ENCODE data around the gene APOBEC3B.
"Not testable (repeated sequence)": the region's sequence is repeated elsewhere in the genome, so short reads cannot be mapped to it uniquely, and the experiment has no call there.

The APOBEC3B gene

GRCh38 chr22:38981992-38982927 is at the start of gene APOBEC3B:
APOBEC3B (plus strand) TSS chr22:38982347; CDS start chr22:38982454, 107 bp downstream.
- in situ Hi-C loops (cut with MboI; ENCODE audit: low sequenced_read_pairs): no loop called here

GRCh38 chr22:38935023-38935422 is 47.1 kb upstream of the APOBEC3B start:
- in situ Hi-C loops (cut with MboI; ENCODE audit: low sequenced_read_pairs): no loop called here

GRCh38 chr22:38935616-38936015 is 46.5 kb upstream of the APOBEC3B start:
- in situ Hi-C loops (cut with MboI; ENCODE audit: low sequenced_read_pairs): no loop called here

- in situ Hi-C loops (cut with MboI; ENCODE audit: low sequenced_read_pairs): no loop called here
These were observed 45.6 kb upstream of the APOBEC3B start for GRCh38 chr22:38936562-38936961.

- in situ Hi-C loops (cut with MboI; ENCODE audit: low sequenced_read_pairs): no loop called here
These were observed 45.1 kb upstream of the APOBEC3B start for GRCh38 chr22:38937036-38937435.

GRCh38 chr22:38937541-38937940 is 44.6 kb upstream of the APOBEC3B start:
- in situ Hi-C loops (cut with MboI; ENCODE audit: low sequenced_read_pairs): no loop called here

GRCh38 chr22:38938221-38938620 is 43.9 kb upstream of the APOBEC3B start:
- in situ Hi-C loops (cut with MboI; ENCODE audit: low sequenced_read_pairs): no loop called here

- in situ Hi-C loops (cut with MboI; ENCODE audit: low sequenced_read_pairs): no loop called here
These were observed 43.2 kb upstream of the APOBEC3B start for GRCh38 chr22:38938925-38939324.

- in situ Hi-C loops (cut with MboI; ENCODE audit: low sequenced_read_pairs): no loop called here
These were observed 41.2 kb upstream of the APOBEC3B start for GRCh38 chr22:38940811-38941384.

- in situ Hi-C loops (cut with MboI; ENCODE audit: low sequenced_read_pairs): no loop called here
These were observed 40.6 kb upstream of the APOBEC3B start for GRCh38 chr22:38941488-38941987.

- in situ Hi-C loops (cut with MboI; ENCODE audit: low sequenced_read_pairs): no loop called here
These were observed 39.4 kb upstream of the APOBEC3B start for GRCh38 chr22:38942702-38943101.

- in situ Hi-C loops (cut with MboI; ENCODE audit: low sequenced_read_pairs): no loop called here
These were observed 38.9 kb upstream of the APOBEC3B start for GRCh38 chr22:38943201-38943600.

- in situ Hi-C loops (cut with MboI; ENCODE audit: low sequenced_read_pairs): no loop called here
These were observed 38.3 kb upstream of the APOBEC3B start for GRCh38 chr22:38943882-38944281.

- in situ Hi-C loops (cut with MboI; ENCODE audit: low sequenced_read_pairs): no loop called here
These were observed 37.5 kb upstream of the APOBEC3B start for GRCh38 chr22:38944653-38945052.

- in situ Hi-C loops (cut with MboI; ENCODE audit: low sequenced_read_pairs): not testable (repeated sequence)
These were observed 36.3 kb upstream of the APOBEC3B start for GRCh38 chr22:38945706-38946338.

- in situ Hi-C loops (cut with MboI; ENCODE audit: low sequenced_read_pairs): no loop called here
These were observed 35.4 kb upstream of the APOBEC3B start for GRCh38 chr22:38946771-38947170.

- in situ Hi-C loops (cut with MboI; ENCODE audit: low sequenced_read_pairs): no loop called here
These were observed 34.6 kb upstream of the APOBEC3B start for GRCh38 chr22:38947321-38948140.

- in situ Hi-C loops (cut with MboI; ENCODE audit: low sequenced_read_pairs): no loop called here
These were observed 33.8 kb upstream of the APOBEC3B start for GRCh38 chr22:38948181-38948940.

GRCh38 chr22:38949889-38950405 is 32.2 kb upstream of the APOBEC3B start:
- in situ Hi-C loops (cut with MboI; ENCODE audit: low sequenced_read_pairs): no loop called here

All from HL-60/S4 (cell line).